NCI-H2171 treated with DMSO at 0.1 percent for 48 hours (cell line): Measurements from ENCODE around the gene EFNA4.

Experiments used
- DNase-seq: peaks from one replicate; lab custom pipeline; 2025; lab: John Stamatoyannopoulos, UW

The EFNA4 gene

DNA sequence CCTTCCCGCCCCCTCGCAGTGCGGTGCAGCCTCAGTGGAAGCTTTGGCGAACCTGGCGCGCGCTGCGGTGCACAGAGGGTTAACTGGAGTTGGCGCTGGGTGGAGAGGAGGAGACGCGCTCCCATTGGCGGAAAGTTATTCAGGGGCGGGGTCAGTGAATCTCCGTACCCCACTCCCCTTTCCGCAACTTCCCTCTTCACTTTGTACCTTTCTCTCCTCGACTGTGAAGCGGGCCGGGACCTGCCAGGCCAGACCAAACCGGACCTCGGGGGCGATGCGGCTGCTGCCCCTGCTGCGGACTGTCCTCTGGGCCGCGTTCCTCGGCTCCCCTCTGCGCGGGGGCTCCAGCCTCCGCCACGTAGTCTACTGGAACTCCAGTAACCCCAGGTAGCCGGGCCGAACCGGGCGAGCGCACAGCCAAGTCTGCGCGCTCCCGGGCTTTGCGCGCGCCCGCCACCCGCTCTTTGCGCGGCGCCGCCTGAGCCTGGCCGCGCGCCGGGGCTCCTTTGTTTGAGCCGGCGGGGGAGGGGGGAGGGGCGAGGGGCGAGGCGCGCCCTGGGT lies at the start of gene EFNA4:
TSS of gene EFNA4 (plus strand) at position 191 of the 561 bp plus-strand sequence. CDS start at position 275, 84 bp downstream.
- DNase-seq = peak; percentile 76

- DNase-seq = no peak
Measured at GRCh38 chr1:155014709-155015508, 48.6 kb upstream of the EFNA4 start.

DNA sequence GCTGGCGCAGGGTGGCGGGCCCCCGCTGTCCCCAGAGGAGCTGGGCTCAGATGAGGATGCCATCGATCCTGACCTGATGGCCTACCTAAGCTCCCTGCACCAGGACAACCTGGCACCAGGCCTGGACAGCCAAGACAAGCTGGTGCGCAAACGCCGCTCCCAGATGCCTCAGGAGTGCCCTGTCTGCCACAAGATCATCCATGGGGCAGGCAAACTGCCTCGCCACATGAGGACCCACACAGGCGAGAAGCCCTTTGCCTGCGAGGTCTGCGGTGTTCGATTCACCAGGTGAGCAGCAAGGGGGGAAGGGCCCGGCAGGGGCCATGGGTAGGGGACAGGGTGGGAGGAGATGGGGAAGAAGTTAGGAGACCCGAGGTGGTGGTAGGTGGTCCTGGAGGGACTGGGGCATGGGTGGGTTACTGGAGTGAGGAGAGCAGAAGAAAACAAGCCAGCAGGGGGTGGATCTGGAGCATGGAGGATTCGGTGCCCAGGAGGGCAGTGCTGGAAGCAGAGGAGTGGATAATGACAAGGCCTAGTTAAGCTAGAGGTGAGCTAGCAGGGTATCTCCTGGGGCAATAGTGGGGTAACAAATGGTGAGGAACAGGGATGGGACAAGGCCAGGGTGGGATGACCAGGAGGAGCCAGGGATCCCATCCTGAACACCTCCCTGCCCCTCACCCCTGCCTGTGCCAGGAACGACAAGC lies 47.9 kb upstream of the EFNA4 start:
- DNase-seq = no peak

DNA sequence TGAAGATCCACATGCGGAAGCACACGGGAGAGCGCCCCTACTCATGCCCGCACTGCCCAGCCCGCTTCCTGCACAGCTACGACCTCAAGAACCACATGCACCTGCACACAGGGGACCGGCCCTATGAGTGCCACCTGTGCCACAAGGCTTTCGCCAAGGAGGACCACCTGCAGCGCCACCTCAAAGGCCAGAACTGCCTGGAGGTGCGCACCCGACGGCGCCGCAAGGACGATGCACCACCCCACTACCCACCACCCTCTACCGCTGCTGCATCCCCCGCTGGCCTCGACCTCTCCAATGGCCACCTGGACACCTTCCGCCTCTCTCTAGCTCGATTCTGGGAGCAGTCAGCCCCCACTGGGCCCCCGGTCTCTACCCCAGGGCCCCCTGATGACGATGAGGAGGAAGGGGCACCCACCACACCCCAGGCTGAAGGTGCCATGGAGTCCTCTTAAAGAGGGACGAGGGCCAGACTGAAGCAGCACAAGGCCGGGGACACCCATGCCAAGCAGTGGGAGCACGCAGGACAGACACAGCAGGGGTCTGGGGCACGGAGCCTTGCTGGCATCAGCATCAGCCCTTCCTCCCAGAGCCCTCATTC lies 47.2 kb upstream of the EFNA4 start:
- DNase-seq = no peak

DNA sequence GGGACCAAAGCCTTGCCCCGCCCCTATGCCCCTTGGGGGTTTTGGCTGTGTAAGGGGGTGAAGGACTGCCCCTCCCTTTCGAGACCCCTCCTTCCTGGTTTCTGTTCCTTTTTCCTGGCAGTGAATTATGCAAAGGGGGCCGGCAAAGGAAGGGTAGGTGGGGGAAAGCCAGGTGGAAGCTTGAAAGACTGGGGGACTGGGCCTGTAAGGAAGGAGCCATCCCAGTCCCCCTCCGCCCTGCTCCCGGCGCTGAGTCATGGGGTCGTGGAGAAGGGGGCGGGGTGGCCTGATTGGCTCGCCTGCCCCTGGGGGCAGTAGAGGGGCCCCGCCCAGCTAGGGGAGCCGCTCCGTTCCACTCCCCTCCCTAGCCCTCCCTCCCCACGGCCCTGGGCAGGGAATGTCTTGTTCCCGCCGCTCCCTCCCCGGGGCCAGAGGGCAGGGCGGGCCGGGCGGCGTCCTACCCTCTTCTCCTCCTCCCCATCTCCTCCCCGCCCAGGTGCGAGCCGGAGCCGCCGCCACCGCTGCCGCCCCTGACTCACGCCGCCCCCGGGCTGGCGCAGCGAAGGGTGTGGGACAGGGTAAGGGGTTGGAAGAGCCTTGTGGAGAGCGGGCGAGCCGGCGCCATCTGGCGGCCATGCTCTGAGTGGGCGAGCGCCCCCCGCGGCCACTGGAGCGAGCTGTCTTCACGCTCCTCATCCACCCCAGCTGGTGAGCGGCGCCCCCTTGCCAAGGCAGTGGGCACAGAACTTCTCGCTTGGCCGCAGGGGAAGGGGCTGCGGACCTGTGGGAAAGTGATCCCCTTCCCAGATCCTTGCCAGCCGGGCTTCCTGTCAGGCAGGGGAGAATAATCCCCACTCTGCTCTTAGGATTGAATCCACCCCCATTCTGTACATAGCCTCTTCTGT lies 46.2 kb upstream of the EFNA4 start:
- peak; percentile 89 for DNase-seq

GRCh38 chr1:155017946-155018316 lies 45.6 kb upstream of the EFNA4 start:
- no peak for DNase-seq

DNA sequence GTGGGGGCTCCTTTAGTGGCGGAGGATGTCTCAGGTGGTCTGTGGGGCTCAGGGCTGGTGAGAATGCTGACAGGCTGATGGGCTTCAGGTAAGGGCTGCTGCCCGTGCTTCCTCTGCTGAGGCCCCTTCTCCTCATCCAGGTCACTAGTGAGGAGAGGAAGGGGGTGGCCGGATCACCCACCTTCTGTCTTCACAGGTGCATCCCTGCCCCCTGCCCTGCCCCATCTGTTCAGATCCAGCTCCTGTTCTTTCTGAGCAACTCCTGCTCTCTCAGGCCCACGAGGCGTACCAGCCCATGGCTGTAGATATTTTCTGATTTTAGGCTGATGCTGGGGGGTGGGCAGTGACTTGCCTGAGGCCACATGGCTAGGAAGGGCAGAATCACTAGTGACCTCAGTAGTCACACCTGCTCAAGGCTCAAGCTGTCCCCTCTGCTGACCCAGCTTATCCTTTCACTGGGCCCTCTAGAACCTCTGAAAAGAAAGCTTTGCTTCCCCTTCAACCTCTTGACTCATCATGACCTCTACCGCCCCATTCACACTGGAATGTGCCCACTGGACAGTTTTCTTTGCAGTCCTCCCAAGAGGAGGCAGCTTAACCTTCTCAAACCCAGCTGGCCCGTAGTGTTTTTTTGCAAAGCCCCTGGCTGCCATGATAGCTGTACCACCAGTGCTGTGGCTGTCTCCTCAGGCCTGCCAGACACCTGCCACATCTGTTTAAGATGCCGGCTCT lies 44.8 kb upstream of the EFNA4 start:
- peak; percentile 43 for DNase-seq

- peak; percentile 78 for DNase-seq
Measured at GRCh38 chr1:155019377-155020245, 43.9 kb upstream of the EFNA4 start.

DNA sequence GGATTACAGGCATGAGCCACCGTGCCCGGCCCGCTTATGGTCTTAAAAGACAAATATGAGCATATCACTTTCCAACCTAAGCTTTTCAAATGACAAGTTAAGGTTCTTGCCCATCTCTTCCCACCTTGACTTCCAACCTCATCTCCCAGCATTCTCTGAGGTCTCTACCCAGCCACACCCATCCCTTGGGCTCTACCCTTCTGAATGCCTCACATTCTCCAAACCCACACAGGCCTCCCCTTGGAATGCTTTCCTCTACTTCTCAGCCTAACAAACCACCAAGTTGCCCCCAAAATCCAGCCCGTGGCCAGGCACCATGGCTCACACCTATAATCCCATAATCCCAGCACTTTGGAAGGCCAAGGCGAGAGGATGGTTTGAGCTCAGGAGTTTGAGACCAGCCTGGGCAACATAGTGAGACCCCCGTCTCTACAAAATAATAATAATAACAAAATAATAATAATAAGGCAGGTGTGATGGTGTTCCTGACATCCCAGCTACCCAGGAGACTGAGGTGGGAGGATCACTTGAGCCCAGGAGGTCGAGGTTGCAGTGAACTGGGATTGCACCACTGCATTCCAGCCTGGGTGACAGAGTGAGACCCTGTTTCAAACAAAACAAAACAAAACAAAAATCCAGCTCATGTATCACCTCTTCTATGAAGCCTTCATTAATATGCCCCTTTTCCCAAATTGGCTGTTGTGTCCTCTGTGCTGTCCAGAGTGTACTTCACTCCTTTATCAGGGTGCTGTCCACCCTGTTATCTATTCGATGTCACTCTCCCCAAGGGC lies 41.2 kb upstream of the EFNA4 start:
- no peak for DNase-seq

GRCh38 chr1:155022927-155023236 lies 40.7 kb upstream of the EFNA4 start:
- DNase-seq = no peak

- no peak for DNase-seq
Measured at GRCh38 chr1:155023627-155024026, 39.9 kb upstream of the EFNA4 start.

DNA sequence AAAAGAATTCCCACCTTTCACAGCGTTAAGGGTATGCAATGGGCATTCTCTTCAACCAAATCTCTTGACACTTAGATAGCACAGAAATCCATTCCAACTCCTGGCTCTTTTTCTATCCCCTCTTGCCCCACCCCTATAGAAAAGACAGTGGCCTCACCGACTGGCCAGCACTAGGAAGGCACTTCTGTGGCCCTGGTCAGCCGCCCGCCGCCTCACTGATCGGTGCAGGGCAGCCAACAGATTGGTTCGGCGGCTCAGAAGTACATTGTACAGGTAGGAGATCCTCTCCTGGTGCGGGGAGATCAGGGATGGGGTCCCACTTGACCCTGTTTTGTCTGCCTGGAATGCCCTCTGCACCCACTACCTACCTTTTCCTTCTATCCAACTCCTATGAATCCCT lies 39.2 kb upstream of the EFNA4 start:
- DNase-seq = no peak

GRCh38 chr1:155026154-155026553 lies 37.4 kb upstream of the EFNA4 start:
- DNase-seq = no peak

DNA sequence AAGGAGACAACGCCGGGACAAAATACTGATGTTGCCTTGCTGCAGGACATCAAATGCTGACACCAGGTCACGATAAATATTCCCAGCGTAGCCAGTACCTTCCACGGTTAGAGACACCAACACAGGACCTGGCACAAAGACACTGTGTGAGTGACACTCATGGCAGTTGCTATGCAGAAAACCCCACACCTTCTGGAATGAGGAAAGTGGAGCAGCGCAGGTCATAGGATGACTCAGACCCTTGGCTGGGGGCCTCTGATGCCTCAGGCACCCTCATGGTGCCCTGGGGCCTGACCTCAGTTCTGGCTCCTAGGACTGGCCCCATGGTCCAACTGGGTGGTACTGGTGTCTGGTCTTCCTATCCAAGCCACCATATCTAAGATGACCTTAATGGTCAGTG lies 37.0 kb upstream of the EFNA4 start:
- DNase-seq = no peak

DNA sequence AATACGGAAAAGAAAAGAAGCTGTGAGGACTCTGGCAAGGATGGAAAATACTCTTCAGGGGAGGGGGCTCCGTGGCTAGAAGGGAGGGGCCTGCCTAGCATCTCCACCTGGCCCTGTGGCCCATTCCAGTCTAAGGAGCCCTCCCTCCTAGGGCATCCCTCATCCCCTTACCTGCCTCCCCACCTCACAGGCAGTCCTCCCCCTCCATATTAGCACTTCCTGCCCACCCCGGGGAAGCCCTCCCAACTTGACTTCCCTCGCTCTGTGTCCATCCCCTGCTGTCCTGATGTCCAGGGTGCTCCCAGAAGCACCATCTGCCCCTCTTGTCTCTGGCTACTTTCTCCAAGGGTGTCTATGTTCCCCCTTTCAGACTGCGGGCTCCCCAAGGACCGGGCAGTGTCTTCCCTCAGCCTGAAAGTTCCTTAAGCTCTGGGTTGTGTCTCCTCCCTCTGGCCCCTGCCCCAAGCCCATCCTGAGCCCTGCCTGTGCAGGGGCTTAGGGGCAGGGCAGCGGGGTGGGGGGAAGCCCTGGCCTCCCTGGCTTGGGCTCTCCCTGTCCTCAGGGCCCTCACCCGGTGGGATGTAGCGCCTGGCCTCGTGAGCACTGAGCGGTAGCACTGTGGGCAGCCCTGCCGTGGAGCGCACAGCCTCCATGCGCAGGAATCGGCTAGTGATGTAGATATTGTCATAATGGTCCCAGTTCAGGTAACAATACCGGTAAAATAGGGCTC lies 33.9 kb upstream of the EFNA4 start:
- no peak for DNase-seq

GRCh38 chr1:155030243-155030795 lies 33.2 kb upstream of the EFNA4 start:
- no peak for DNase-seq

DNA sequence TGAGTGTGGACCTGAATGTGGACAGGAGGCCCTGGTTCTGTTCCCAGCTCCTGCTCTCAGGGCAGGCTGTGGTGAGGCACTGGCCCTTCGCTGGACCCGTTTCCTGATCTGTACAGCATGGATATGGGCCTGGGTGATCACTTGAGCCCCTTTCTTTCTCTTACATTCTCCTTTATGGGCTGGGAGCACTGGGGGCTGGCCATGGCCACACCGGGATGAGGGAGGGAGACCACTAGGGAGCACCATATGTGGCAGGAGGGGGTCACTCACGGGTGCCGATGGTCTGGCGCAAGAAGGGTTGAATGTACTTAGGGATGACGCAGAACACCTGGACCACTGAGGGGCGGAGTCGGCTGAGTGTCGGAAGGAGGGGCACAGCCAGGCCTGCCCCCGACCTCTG lies 32.6 kb upstream of the EFNA4 start:
- no peak for DNase-seq

DNA sequence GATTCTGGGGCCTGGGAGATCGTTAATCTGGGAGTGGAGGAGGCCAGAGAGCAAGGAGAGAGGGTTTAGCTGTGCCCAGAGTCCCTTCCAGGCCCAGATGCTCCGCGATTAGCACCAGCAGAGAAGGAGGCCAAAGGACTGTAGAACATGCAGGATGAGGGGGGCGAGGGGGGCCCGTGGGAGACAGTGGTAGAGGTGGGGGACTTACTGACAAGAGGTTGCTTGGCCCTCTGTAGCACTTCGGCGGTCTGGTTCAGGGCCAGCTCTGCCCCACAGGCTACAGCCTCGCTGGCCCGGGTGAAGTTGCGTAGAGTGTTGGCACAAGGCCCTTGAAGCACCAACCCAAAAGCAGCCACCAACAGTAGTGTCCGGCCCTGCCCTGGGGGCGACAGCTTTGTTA lies 30.7 kb upstream of the EFNA4 start:
- DNase-seq = no peak
